Fibroblast of villous mesenchyme (primary cell): ENCODE data around the gene ZNF217. TPM values are rescaled to one million over a fixed set of nuclear protein-coding genes. Genes with fewer than 3 reads are reported as not detected.
"Not testable (repeated sequence)": the region's sequence is repeated elsewhere in the genome, so short reads cannot be mapped to it uniquely, and the experiment has no call there.

ENCODE experiments used
- DNase-seq: peaks from one replicate; pipeline ENCODE4 v3.0.0-alpha.2; 2010; ENCODE audit warnings: low read depth
- H3K4me3 ChIP-seq: 2 replicates; pipeline ENCODE4 v1.5.1; 2011; ENCODE audit warnings: low read depth, mild to moderate bottlenecking, low read length
- total RNA-seq: library from RNA; depleted of rRNA; stranded (reverse); fragments of >200 nt; gene quantifications from 2 replicates; pipeline ENCODE4 v1.2.3, GENCODE V29; 2012
- TF ChIP-seq, protein P1 (sequence below): IDR thresholded peaks from 2 replicates; pipeline ENCODE4 v1.5.1; 2012; ENCODE audit warnings: low read depth, mild to moderate bottlenecking, low read length; ENCODE audit not compliant: insufficient read depth

The ZNF217 gene
- total RNA-seq, 1 donor: 22.9 TPM

DNA sequence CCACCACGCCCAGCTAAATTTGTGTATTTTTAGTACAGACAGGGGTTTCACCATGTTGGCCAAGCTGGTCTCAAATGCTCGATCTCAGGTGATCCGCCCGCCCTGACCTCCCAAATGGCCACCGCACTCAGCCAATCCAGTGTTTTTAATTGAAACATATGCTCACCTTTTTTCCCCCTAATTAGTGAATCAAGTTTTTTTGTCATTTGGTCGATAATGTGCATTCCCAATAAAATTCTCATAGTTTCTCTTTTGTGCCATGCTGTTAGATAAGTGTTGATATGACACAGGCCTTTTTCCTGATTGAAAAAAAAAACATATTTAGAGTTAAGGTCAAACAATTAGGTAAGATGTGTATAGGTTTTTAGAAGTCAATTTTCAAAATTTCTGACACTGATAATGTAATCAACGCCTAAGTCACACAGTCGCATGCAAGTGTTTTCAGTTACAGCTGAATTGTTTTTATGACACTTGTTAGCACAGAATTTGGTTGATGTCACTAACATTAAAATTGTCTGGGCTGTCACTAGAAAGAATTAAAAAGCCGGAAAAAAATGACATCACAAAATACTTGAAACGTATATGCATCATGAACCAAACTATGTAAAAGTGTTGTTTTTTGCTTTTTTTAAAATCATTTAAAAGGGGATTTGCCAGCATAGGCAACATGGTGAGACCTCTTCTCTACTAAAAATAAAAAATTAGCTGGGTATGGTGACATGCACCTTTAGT lies 21.9 kb downstream of the ZNF217 start:
- H3K4me3 ChIP-seq: no peak overlapping the region
- TF ChIP-seq, protein P1, sequence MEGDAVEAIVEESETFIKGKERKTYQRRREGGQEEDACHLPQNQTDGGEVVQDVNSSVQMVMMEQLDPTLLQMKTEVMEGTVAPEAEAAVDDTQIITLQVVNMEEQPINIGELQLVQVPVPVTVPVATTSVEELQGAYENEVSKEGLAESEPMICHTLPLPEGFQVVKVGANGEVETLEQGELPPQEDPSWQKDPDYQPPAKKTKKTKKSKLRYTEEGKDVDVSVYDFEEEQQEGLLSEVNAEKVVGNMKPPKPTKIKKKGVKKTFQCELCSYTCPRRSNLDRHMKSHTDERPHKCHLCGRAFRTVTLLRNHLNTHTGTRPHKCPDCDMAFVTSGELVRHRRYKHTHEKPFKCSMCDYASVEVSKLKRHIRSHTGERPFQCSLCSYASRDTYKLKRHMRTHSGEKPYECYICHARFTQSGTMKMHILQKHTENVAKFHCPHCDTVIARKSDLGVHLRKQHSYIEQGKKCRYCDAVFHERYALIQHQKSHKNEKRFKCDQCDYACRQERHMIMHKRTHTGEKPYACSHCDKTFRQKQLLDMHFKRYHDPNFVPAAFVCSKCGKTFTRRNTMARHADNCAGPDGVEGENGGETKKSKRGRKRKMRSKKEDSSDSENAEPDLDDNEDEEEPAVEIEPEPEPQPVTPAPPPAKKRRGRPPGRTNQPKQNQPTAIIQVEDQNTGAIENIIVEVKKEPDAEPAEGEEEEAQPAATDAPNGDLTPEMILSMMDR: no peak
- no peak for DNase-seq

DNA sequence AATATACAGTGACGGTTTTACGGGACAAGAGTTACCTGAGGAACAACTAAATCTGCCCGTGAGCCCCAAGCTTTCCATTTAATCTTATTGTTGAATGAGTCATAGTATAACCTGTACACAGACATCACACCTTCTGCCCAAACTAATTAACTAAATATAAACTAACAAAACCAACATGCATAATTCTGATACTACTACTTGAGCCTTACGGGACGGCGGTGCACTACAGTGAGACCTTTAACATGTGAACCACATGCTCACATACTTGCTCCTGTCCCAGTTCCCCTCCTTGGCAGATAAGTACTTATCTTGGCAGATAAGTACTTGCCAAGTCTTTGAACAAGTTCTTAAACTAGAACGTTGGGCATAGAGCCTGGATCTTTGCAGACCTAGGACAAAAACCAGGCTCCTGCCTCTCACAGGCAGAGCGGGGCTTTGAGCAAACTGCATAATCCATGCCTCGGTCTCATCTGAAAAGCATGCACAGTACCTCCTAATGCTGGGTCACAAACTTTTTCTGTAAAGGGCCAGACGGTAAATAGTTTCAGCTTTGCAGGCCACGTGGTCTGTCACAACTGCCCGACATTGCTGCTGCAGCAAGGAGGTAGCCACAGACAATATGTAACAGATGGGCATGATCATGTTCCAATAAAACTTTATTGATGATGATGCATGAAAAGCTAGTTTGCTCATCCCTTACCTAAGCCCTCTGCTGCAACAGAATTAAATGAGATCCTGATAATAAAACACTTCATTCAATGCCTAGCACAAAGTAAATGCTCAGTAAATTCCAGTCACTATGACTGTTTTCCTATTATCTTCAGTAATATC lies 23.0 kb downstream of the ZNF217 start:
- H3K4me3 ChIP-seq: no peak overlapping the region
- peak; percentile 64 for DNase-seq
- TF ChIP-seq, protein P1: no peak

DNA sequence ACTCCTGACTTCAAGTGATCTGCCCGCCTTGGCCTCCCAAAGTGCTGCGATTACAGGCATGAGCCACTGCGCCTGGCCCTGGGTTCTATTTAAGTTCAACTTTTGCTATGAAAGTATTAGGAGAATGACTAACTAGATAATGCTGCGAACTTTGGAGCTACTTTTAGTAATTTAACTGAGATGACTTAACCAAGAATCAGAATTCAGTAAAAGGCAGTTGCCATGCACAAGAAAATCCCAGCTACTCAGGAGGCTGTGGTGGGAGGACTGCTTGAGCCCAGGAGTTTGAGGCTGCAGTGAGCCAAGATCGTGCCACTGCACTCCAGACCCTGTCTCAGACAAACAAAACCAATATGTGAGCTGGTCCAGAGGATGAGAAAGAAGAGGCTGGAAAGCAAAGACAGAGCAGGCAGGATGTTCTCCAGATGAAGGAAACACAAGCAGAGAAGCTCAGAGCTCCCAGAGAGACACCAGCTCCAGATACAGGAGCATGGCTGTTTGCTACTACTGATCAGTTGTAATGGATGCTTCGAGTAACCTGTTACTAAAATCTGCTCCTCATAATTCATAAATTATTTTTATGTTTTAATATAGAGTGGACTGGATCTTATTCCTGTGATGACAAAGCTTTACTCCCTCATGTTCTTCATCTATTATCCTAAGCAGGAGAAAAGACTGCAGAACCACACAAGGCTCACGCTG lies 23.9 kb downstream of the ZNF217 start:
- TF ChIP-seq, protein P1: no peak
- DNase-seq: no peak

DNA sequence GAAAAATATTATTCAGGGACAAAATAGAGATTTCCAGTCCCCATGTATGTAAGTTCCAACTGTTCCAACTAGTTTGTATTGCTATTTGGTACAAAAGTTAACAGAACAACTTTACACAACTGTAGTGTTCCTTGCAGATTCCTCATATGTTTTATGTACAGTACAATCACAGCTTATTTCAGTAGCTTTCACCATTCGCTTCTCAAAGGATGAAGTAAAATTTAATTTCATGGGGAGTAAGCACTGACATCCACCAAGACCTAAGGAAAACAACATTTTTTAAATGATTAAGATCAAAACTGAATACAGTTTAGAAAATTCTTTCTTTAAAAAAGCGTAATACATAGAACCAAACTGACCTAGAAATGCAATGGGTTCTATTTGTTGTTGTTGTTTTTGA lies 24.6 kb downstream of the ZNF217 start:
- no peak for DNase-seq
- TF ChIP-seq, protein P1: no peak
- H3K4me3 ChIP-seq: no peak overlapping the region

More for the DNA sequence above, 23.9 kb downstream of the ZNF217 start:
- no peak overlapping the region for H3K4me3 ChIP-seq

DNA sequence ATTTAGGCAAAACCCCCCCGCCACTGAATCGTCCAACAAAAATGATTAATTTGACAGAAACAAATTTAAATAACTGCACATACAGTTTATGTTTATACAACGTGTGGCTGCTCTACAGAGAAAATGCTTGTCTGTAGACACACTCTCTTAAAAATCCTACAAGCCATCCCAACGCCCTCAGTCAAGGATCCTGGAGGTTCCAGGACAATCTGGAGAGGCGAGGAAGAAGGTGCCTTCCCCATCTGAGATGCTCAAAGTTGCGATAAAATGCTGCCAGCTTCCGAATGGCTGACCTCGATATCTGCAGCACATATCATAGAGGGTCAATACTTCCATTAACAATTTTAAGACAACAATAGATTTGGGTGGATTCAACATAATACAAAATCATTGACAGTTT lies 25.3 kb downstream of the ZNF217 start:
- no peak overlapping the region for H3K4me3 ChIP-seq
- DNase-seq: no peak
- TF ChIP-seq, protein P1: no peak

DNA sequence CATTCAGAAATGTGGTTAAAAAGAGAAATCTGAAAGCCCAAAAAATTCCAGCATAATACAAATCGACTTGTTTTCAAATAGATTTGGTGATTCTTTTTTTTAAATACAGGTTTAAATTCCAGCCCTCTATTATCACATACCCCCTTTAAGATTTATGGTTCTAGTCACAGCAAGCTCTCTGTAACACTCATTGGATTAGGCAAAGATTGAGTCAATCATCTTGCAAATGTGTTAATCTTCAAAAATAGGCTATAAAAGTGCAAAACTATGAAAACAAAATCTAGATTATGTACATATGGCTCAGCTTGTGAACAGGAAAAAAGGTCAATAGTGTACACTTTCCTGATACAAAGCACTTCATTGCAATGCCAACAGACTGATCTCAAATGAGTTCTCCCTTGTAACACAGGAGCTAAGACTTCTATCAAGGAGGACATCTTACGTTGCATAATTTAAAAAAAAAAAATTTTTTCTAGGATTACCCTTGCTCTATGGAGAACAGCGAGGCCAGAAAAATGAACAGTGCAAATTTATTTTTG lies 26.2 kb downstream of the ZNF217 start:
- DNase-seq: no peak
- H3K4me3 ChIP-seq: no peak overlapping the region
- TF ChIP-seq, protein P1: no peak

DNA sequence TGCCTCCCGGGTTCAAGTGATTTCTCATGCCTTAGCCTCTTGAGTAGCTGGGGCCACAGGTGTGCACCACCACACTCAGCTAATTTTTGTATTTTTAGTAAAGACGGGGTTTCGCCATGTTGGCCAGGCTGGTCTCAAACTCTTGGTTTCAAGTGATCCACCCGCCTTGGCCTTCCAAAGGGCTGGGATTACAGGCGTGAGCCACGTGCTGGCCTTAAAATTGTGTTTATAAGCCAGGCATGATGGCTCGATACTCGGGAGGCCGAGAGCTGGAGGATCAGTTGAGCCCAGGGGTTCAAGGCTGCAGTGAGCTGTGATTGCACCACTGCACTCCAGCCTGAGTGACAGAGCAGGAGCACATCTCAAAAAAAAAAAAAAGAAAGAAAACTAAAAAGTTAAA lies 27.0 kb downstream of the ZNF217 start:
- H3K4me3 ChIP-seq, DNase-seq: not testable (repeated sequence)
